HepG2 (cell line): ENCODE measurements around the gene CROT. TPM values are rescaled to one million over a fixed set of nuclear protein-coding genes. Genes with fewer than 3 reads are reported as not detected.

Source experiments
- ETV5 ChIP-seq: IDR thresholded peaks from 2 replicates; pipeline ENCODE4 v1.6.1; 2018; ENCODE audit warnings: missing biosample characterization, missing genetic modification reagents, inconsistent platforms, borderline replicate concordance
- KDM5B ChIP-seq: sonication (generic); formaldehyde crosslinking; IDR thresholded peaks from 2 replicates; pipeline ENCODE4 v1.4.0; 2020; ENCODE audit warnings: missing genetic modification reagents, mild to moderate bottlenecking, borderline replicate concordance
- KDM6A ChIP-seq: IDR thresholded peaks from 2 replicates; pipeline ENCODE4 v1.6.1; 2016; ENCODE audit warnings: low read depth
- KMT2A ChIP-seq: sonication (generic); formaldehyde crosslinking; IDR thresholded peaks from 2 replicates; pipeline ENCODE4 v1.4.0; 2020; ENCODE audit warnings: missing genetic modification reagents
- SOX5 ChIP-seq: IDR thresholded peaks from 2 replicates; pipeline ENCODE4 v1.6.1; 2016; ENCODE audit warnings: borderline replicate concordance
- SOX6 ChIP-seq, 2 experiments: fragments of 450-650 bp in 1 of 2; sonication (generic) in 1 of 2; formaldehyde crosslinking in 1 of 2; IDR thresholded peaks; 2 replicates each; pipeline versions ENCODE4 v1.4.0 to v1.6.1; 2017 to 2020; ENCODE audit warnings: antibody characterized with exemption in 1 of 2, mild to moderate bottlenecking in 1 of 2, missing genetic modification reagents in 1 of 2
- TBX3 ChIP-seq: fragments of 450-650 bp; IDR thresholded peaks from 2 replicates; pipeline ENCODE4 v1.6.1; 2017; ENCODE audit warnings: antibody characterized with exemption, mild to moderate bottlenecking, inconsistent platforms, borderline replicate concordance
- ZBTB42 ChIP-seq: sonication (generic); formaldehyde crosslinking; IDR thresholded peaks from 2 replicates; pipeline ENCODE4 v1.5.0; 2020; ENCODE audit warnings: mild to moderate bottlenecking, missing genetic modification reagents
- ZFP41 ChIP-seq: sonication (generic); formaldehyde crosslinking; IDR thresholded peaks from 2 replicates; pipeline ENCODE4 v1.4.0; 2020; ENCODE audit warnings: mild to moderate bottlenecking, missing genetic modification reagents, borderline replicate concordance
- ZNF207 ChIP-seq: fragments of 450-650 bp; IDR thresholded peaks from 2 replicates; pipeline ENCODE4 v1.6.1; 2016; ENCODE audit warnings: antibody characterized with exemption, borderline replicate concordance
- ZNF224 ChIP-seq: sonication (generic); formaldehyde crosslinking; IDR thresholded peaks from 2 replicates; pipeline ENCODE4 v1.5.0; 2020; ENCODE audit warnings: mild to moderate bottlenecking, missing genetic modification reagents
- ZNF44 ChIP-seq: sonication (generic); formaldehyde crosslinking; IDR thresholded peaks from 2 replicates; pipeline ENCODE4 v1.5.1; 2020; ENCODE audit warnings: mild to moderate bottlenecking, missing genetic modification reagents
- ZNF776 ChIP-seq: sonication (generic); formaldehyde crosslinking; IDR thresholded peaks from 2 replicates; pipeline ENCODE4 v1.4.0; 2020; ENCODE audit warnings: mild to moderate bottlenecking, missing genetic modification reagents
- ZNF790 ChIP-seq: sonication (generic); formaldehyde crosslinking; IDR thresholded peaks from 2 replicates; pipeline ENCODE4 v1.8.0; 2022; ENCODE audit warnings: missing genetic modification reagents, mild to moderate bottlenecking, borderline replicate concordance
- polyA plus RNA-seq, 8 experiments: library from polyadenylated mRNA; depleted of rRNA in 3 of 8; stranded (reverse) in 7 of 8; unstranded in 1 of 8; fragments of >200 nt; fragmentation: Illumina TruSeq in 4 of 8; extraction: Trizol in 4 of 8; gene quantifications; 2 replicates each; pipeline versions ENCODE4 v1.2.1 to v1.2.3, GENCODE V29; 2011 to 2016; ENCODE audit warnings: low read depth in 4 of 8, missing spikeins in 1 of 8, mixed read lengths in 1 of 8; ENCODE audit not compliant: insufficient read depth in 1 of 8
- total RNA-seq, 5 experiments: library from RNA; depleted of rRNA; stranded (reverse); fragments of >200 nt; fragmentation: Illumina TruSeq; extraction: Trizol; gene quantifications; 2 replicates each; pipeline ENCODE4 v1.2.3, GENCODE V29; 2016; ENCODE audit warnings: low read depth in 1 of 5
- TF ChIP-seq, protein P1 (sequence below): sonication (generic); formaldehyde crosslinking; IDR thresholded peaks from 2 replicates; pipeline ENCODE4 v1.4.0; 2020; ENCODE audit warnings: missing genetic modification reagents
- TF ChIP-seq, protein P2 (sequence below): sonication (generic); formaldehyde crosslinking; IDR thresholded peaks from 2 replicates; pipeline ENCODE4 v1.5.1; 2020; ENCODE audit warnings: mild to moderate bottlenecking, missing genetic modification reagents, borderline replicate concordance
- TF ChIP-seq, protein P3 (sequence below): IDR thresholded peaks from 2 replicates; pipeline ENCODE4 v1.6.1; 2016

The CROT gene
- total and polyA plus RNA-seq, 2 of the 13 experiments (the other 11 are each of a cell fraction or from before 2014, with no cell fraction given): 5.0 to 13.7 TPM

DNA sequence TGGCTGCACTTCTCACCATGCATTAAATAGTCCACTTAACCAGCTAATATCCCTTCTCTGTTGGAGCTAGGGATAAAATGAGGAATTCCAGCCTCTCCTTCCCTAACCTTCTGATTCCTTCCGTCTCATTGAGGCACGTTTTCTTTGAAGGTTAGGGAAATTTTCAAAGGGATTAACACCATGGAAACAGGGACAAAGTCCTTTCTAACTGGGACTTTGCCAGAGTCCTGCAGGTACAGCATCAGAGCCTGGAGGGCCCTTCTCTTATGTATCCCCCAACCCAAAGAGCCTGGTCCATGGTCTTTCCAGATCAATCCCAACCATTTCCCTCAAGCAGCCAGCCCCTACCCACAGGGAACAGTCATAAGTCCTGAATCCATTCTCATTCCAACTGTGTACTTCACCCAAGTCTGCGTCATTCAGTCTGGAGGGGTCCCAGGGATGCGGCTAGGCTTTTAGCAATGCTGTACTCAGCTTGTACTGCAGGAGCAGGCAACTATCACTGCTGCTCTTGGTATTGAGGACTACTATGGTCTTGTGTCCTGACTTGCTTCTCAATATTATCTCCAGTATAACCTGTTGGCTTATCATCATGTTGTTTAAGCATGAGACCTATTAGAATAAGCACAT is 34.6 kb upstream of the CROT start (continued):
- TF ChIP-seq ZNF207 (no peak), ZNF776 (CRISPR knock-in tag) (no peak), ZNF224 (CRISPR knock-in tag) (no peak), ZNF44 (no peak), TBX3 (no peak), KMT2A (CRISPR knock-in tag) (no peak), ZBTB42 (CRISPR knock-in tag) (no peak), ZFP41 (CRISPR knock-in tag) (no peak), KDM6A (peak; percentile 77; the same call in 1 of the 2 replicates), KDM5B (CRISPR knock-in tag) (no peak), ETV5 (CRISPR knock-in tag) (peak; percentile 39; the same call in 1 of the 2 replicates), ZNF790 (CRISPR knock-in tag) (no peak), SOX6 (IDR thresholded peaks at IDR 0.05) (no peak), SOX6 (CRISPR knock-in tag; IDR thresholded peaks at IDR 0.05) (no peak), SOX5 (CRISPR knock-in tag) (0 out of 2 replicates have a peak, but pooled peaks have one; percentile 12)
- TF ChIP-seq, protein P1, sequence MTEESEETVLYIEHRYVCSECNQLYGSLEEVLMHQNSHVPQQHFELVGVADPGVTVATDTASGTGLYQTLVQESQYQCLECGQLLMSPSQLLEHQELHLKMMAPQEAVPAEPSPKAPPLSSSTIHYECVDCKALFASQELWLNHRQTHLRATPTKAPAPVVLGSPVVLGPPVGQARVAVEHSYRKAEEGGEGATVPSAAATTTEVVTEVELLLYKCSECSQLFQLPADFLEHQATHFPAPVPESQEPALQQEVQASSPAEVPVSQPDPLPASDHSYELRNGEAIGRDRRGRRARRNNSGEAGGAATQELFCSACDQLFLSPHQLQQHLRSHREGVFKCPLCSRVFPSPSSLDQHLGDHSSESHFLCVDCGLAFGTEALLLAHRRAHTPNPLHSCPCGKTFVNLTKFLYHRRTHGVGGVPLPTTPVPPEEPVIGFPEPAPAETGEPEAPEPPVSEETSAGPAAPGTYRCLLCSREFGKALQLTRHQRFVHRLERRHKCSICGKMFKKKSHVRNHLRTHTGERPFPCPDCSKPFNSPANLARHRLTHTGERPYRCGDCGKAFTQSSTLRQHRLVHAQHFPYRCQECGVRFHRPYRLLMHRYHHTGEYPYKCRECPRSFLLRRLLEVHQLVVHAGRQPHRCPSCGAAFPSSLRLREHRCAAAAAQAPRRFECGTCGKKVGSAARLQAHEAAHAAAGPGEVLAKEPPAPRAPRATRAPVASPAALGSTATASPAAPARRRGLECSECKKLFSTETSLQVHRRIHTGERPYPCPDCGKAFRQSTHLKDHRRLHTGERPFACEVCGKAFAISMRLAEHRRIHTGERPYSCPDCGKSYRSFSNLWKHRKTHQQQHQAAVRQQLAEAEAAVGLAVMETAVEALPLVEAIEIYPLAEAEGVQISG (CRISPR knock-in tag): no peak
- TF ChIP-seq, protein P2, sequence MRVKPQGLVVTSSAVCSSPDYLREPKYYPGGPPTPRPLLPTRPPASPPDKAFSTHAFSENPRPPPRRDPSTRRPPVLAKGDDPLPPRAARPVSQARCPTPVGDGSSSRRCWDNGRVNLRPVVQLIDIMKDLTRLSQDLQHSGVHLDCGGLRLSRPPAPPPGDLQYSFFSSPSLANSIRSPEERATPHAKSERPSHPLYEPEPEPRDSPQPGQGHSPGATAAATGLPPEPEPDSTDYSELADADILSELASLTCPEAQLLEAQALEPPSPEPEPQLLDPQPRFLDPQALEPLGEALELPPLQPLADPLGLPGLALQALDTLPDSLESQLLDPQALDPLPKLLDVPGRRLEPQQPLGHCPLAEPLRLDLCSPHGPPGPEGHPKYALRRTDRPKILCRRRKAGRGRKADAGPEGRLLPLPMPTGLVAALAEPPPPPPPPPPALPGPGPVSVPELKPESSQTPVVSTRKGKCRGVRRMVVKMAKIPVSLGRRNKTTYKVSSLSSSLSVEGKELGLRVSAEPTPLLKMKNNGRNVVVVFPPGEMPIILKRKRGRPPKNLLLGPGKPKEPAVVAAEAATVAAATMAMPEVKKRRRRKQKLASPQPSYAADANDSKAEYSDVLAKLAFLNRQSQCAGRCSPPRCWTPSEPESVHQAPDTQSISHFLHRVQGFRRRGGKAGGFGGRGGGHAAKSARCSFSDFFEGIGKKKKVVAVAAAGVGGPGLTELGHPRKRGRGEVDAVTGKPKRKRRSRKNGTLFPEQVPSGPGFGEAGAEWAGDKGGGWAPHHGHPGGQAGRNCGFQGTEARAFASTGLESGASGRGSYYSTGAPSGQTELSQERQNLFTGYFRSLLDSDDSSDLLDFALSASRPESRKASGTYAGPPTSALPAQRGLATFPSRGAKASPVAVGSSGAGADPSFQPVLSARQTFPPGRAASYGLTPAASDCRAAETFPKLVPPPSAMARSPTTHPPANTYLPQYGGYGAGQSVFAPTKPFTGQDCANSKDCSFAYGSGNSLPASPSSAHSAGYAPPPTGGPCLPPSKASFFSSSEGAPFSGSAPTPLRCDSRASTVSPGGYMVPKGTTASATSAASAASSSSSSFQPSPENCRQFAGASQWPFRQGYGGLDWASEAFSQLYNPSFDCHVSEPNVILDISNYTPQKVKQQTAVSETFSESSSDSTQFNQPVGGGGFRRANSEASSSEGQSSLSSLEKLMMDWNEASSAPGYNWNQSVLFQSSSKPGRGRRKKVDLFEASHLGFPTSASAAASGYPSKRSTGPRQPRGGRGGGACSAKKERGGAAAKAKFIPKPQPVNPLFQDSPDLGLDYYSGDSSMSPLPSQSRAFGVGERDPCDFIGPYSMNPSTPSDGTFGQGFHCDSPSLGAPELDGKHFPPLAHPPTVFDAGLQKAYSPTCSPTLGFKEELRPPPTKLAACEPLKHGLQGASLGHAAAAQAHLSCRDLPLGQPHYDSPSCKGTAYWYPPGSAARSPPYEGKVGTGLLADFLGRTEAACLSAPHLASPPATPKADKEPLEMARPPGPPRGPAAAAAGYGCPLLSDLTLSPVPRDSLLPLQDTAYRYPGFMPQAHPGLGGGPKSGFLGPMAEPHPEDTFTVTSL: 0 out of 2 replicates have a peak, but pooled peaks have one; percentile 39
- TF ChIP-seq, protein P3, sequence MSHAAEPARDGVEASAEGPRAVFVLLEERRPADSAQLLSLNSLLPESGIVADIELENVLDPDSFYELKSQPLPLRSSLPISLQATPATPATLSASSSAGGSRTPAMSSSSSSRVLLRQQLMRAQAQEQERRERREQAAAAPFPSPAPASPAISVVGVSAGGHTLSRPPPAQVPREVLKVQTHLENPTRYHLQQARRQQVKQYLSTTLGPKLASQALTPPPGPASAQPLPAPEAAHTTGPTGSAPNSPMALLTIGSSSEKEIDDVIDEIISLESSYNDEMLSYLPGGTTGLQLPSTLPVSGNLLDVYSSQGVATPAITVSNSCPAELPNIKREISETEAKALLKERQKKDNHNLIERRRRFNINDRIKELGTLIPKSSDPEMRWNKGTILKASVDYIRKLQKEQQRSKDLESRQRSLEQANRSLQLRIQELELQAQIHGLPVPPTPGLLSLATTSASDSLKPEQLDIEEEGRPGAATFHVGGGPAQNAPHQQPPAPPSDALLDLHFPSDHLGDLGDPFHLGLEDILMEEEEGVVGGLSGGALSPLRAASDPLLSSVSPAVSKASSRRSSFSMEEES (CRISPR knock-in tag): no peak
